HAP-1 (cell line): ENCODE data around the gene CCDC81.
"Not testable (repeated sequence)": the region's sequence is repeated elsewhere in the genome, so short reads cannot be mapped to it uniquely, and the experiment has no call there.

Experiments used
- DNase-seq, 2 experiments: peaks; one replicate each; pipeline ENCODE4 v3.0.0-alpha.2; 2016 to 2020; ENCODE audit warnings: low spot score in 2 of 2
- H3K27me3 ChIP-seq: fragments of 250-450 bp; sonication (Bioruptor Pico); 2 replicates; pipeline ENCODE4 v1.5.1; 2020; ENCODE audit warnings: low read depth, mild to moderate bottlenecking, moderate library complexity
- H3K36me3 ChIP-seq: fragments of 250-450 bp; sonication (Bioruptor Pico); replicated peaks from 2 replicates; pipeline ENCODE4 v1.5.1; 2020; ENCODE audit warnings: mild to moderate bottlenecking
- H3K4me1 ChIP-seq: fragments of 250-450 bp; sonication (Bioruptor Pico); 2 replicates; pipeline ENCODE4 v1.5.1; 2020; ENCODE audit warnings: mild to moderate bottlenecking
- H3K4me3 ChIP-seq: fragments of 250-450 bp; sonication (Bioruptor Pico); 2 replicates; pipeline ENCODE4 v1.5.1; 2020; ENCODE audit warnings: mild to moderate bottlenecking, moderate library complexity
- H3K9me3 ChIP-seq: fragments of 250-450 bp; sonication (Bioruptor Pico); 2 replicates; pipeline ENCODE4 v1.5.1; 2020; ENCODE audit warnings: mild to moderate bottlenecking, moderate library complexity
- in situ Hi-C: fragments of 300-500 bp; cut with MboI; formaldehyde crosslinking; loops from 3 replicates; pipeline ENCODE4 v1.14.3; 2020; ENCODE audit warnings: low sequenced_read_pairs, inconsistent platforms, mixed read lengths

Gene CCDC81

GRCh38 chr11:86374586-86374985 lies at the start of gene CCDC81:
CCDC81 (plus strand) TSS chr11:86374887; CDS start chr11:86375164, 277 bp downstream.
- no peaks in the 10 kb centered on the region for H3K27me3 ChIP-seq
- no peaks in the 10 kb centered on the region for H3K36me3 ChIP-seq
- H3K9me3 ChIP-seq: no peaks in the 10 kb centered on the region
- DNase-seq: no peak
- peaks cover 17% of the 10 kb centered on the region for H3K4me1 ChIP-seq
- no peak within 1 kb of the TSS for H3K4me3 ChIP-seq
- in situ Hi-C loops: no loop called here

GRCh38 chr11:86335131-86335767 lies 39.4 kb upstream of the CCDC81 start:
- Histone ChIP-seq H3K4me3 (no peak overlapping the region), H3K9me3 (0 out of 2 replicates have a peak, but pooled peaks cover 2% of the 10 kb centered on the region), H3K27me3 (no peaks in the 10 kb centered on the region), H3K36me3 (peaks cover 8% of the 10 kb centered on the region), H3K4me1 (peaks cover 3% of the 10 kb centered on the region; the same call in 1 of the 2 replicates)
- in situ Hi-C loops: no loop called here
- no peak for DNase-seq

- Histone ChIP-seq H3K4me1 (peaks cover 12% of the 10 kb centered on the region), H3K27me3 (no peaks in the 10 kb centered on the region), H3K9me3 (0 out of 2 replicates have a peak, but pooled peaks cover 2% of the 10 kb centered on the region), H3K4me3 (no peak overlapping the region), H3K36me3 (peaks cover 8% of the 10 kb centered on the region)
- in situ Hi-C loops: no loop called here
- DNase-seq: no peak
Measured at GRCh38 chr11:86337227-86337626, 37.5 kb upstream of the CCDC81 start.

- Histone ChIP-seq H3K36me3 (no peaks in the 10 kb centered on the region; the same call in none of the 2 replicates), H3K27me3 (no peaks in the 10 kb centered on the region), H3K4me1 (peaks cover 12% of the 10 kb centered on the region), H3K9me3 (0 out of 2 replicates have a peak, but pooled peaks cover 2% of the 10 kb centered on the region), H3K4me3 (no peak overlapping the region)
- peak; percentile 55 to 57 for DNase-seq
- in situ Hi-C loops: no loop called here
Measured at GRCh38 chr11:86341382-86341781, 33.3 kb upstream of the CCDC81 start.

GRCh38 chr11:86346513-86346912 lies 28.2 kb upstream of the CCDC81 start:
- DNase-seq: no peak
- no peak overlapping the region for H3K4me3 ChIP-seq
- in situ Hi-C loops: no loop called here
- peaks cover 9% of the 10 kb centered on the region; the same call in 1 of the 2 replicates for H3K4me1 ChIP-seq
- no peaks in the 10 kb centered on the region for H3K27me3 ChIP-seq
- H3K36me3 ChIP-seq: no peaks in the 10 kb centered on the region
- no peaks in the 10 kb centered on the region for H3K9me3 ChIP-seq

GRCh38 chr11:86355256-86355655 lies 19.4 kb upstream of the CCDC81 start:
- Histone ChIP-seq H3K4me1 (peaks cover 49% of the 10 kb centered on the region), H3K27me3 (no peaks in the 10 kb centered on the region), H3K36me3 (no peaks in the 10 kb centered on the region), H3K4me3 (no peak overlapping the region), H3K9me3 (no peaks in the 10 kb centered on the region; the same call in 1 of the 2 replicates)
- in situ Hi-C loops: no loop called here
- no peak for DNase-seq

GRCh38 chr11:86357412-86357811 lies 17.3 kb upstream of the CCDC81 start:
- H3K27me3 ChIP-seq, H3K9me3 ChIP-seq, H3K36me3 ChIP-seq, in situ Hi-C loops: not testable (repeated sequence)
- DNase-seq: peak; percentile 72 to 97
- Histone ChIP-seq H3K4me3 (peak overlapping the region; percentile 1; the same call in 1 of the 2 replicates), H3K4me1 (peaks cover 49% of the 10 kb centered on the region)

- no peak overlapping the region for H3K4me3 ChIP-seq
- in situ Hi-C loops: no loop called here
- peaks cover 49% of the 10 kb centered on the region for H3K4me1 ChIP-seq
- DNase-seq: no peak
- no peaks in the 10 kb centered on the region for H3K36me3 ChIP-seq
- H3K27me3 ChIP-seq: no peaks in the 10 kb centered on the region
- peaks cover 2% of the 10 kb centered on the region for H3K9me3 ChIP-seq
Measured at GRCh38 chr11:86358720-86359119, 16.0 kb upstream of the CCDC81 start.

- in situ Hi-C loops: no loop called here
- Histone ChIP-seq H3K27me3 (no peaks in the 10 kb centered on the region), H3K36me3 (no peaks in the 10 kb centered on the region), H3K9me3 (peaks cover 5% of the 10 kb centered on the region), H3K4me1 (peaks cover 39% of the 10 kb centered on the region), H3K4me3 (no peak overlapping the region)
- peak in 1 of 2 experiments; percentile 47 for DNase-seq
Measured at GRCh38 chr11:86360775-86361395, 13.8 kb upstream of the CCDC81 start.

GRCh38 chr11:86363424-86363823 lies 11.3 kb upstream of the CCDC81 start:
- Histone ChIP-seq H3K9me3 (peaks cover 5% of the 10 kb centered on the region; the same call in 1 of the 2 replicates), H3K4me1 (peaks cover 16% of the 10 kb centered on the region), H3K27me3 (no peaks in the 10 kb centered on the region), H3K4me3 (no peak overlapping the region), H3K36me3 (no peaks in the 10 kb centered on the region)
- in situ Hi-C loops: no loop called here
- DNase-seq: no peak

GRCh38 chr11:86365546-86365945 lies 9.1 kb upstream of the CCDC81 start:
- H3K4me3 ChIP-seq: no peak overlapping the region
- DNase-seq: no peak
- H3K27me3 ChIP-seq: no peaks in the 10 kb centered on the region
- H3K9me3 ChIP-seq: peaks cover 5% of the 10 kb centered on the region; the same call in 1 of the 2 replicates
- H3K4me1 ChIP-seq: peaks cover 5% of the 10 kb centered on the region; the same call in 1 of the 2 replicates
- no peaks in the 10 kb centered on the region for H3K36me3 ChIP-seq
- in situ Hi-C loops: no loop called here

- in situ Hi-C loops: no loop called here
- Histone ChIP-seq H3K4me3 (no peak overlapping the region), H3K9me3 (no peaks in the 10 kb centered on the region), H3K36me3 (no peaks in the 10 kb centered on the region), H3K27me3 (no peaks in the 10 kb centered on the region), H3K4me1 (peaks cover 9% of the 10 kb centered on the region)
- DNase-seq: no peak
Measured at GRCh38 chr11:86369668-86370067, 5.0 kb upstream of the CCDC81 start.

- Histone ChIP-seq H3K36me3 (no peaks in the 10 kb centered on the region), H3K27me3 (no peaks in the 10 kb centered on the region), H3K4me1 (peaks cover 9% of the 10 kb centered on the region), H3K4me3 (no peak overlapping the region), H3K9me3 (no peaks in the 10 kb centered on the region)
- in situ Hi-C loops: no loop called here
- DNase-seq: no peak
Measured at GRCh38 chr11:86370171-86370570, 4.5 kb upstream of the CCDC81 start.

- in situ Hi-C loops: no loop called here
- H3K4me3 ChIP-seq: no peak overlapping the region
- H3K4me1 ChIP-seq: peaks cover 9% of the 10 kb centered on the region
- no peaks in the 10 kb centered on the region for H3K9me3 ChIP-seq
- no peak for DNase-seq
- no peaks in the 10 kb centered on the region for H3K36me3 ChIP-seq
- H3K27me3 ChIP-seq: no peaks in the 10 kb centered on the region
Measured at GRCh38 chr11:86370922-86371594, 3.6 kb upstream of the CCDC81 start.
